DMS 273 (cell line): ENCODE data around the gene RAB34.

ENCODE experiments used
- DNase-seq: peaks from one replicate; lab custom pipeline; 2025; ENCODE audit not compliant: unreplicated experiment; lab: John Stamatoyannopoulos, UW

The RAB34 gene, protein sequence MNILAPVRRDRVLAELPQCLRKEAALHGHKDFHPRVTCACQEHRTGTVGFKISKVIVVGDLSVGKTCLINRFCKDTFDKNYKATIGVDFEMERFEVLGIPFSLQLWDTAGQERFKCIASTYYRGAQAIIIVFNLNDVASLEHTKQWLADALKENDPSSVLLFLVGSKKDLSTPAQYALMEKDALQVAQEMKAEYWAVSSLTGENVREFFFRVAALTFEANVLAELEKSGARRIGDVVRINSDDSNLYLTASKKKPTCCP

DNA sequence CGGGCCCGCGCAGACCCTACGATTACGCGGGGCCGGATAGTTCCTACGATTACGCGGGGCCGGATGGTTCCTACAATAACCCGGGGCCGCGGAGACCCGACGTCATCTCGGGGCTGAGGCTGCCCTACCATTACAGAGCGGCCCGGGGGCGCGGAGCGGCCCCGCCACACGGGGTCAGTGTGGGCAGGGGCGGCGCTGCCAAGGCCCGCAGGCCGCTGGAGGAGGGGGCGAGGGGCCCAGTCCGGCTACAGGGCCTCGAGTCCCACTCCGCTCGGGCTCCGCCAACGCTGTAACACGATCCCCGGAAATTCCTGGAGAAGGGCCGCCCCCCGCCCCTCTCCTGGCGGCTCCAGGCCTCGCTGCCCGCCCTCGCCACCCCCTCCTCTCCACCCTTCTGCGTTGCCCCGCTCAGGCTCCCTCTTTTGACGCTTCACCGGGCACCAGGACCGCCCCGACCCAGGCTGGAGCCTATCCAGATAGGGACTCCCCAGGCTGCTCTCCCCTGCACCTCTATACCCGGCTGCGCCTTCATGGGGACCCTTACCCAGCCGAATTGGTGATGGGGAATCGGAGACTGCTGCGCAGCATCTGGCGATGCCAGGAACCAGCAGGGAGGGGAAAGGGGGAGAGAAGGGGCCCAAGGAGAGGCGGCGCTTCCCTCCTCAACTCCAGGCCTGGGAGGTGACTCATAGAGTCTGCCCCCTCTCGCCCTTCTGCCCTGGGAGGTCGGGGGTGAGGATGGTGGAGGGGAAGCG, at the start of gene RAB34:
Gene RAB34, minus strand, starts transcription at position 291 of the 755 bp plus-strand sequence. CDS start 602 bp downstream, outside the sequence.
- DNase-seq = peak; percentile 80

DNA sequence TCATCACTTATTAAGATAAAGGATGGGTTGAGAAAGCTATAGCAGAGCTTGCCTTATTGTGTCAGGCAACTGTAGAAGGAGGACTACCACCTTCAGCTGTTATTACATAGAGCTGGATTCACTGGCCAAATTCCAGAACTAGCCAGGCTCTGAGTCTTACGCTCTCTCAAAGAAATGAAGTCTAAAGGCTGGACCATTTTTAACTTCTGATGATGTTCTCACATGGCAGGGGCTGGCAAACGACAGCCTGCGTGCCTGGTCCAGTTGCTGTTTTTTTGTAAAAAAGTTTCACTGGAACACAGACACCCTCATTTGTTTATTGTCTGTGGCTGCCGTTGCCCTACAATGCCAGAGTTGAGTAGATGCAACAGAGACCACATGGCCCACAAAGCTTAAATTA, 47.4 kb upstream of the RAB34 start:
- no peak for DNase-seq

GRCh38 chr17:28763804-28764266, 46.2 kb upstream of the RAB34 start:
- DNase-seq = peak; percentile 91

- DNase-seq = no peak
Observed at GRCh38 chr17:28763137-28763799, 45.6 kb upstream of the RAB34 start.

DNA sequence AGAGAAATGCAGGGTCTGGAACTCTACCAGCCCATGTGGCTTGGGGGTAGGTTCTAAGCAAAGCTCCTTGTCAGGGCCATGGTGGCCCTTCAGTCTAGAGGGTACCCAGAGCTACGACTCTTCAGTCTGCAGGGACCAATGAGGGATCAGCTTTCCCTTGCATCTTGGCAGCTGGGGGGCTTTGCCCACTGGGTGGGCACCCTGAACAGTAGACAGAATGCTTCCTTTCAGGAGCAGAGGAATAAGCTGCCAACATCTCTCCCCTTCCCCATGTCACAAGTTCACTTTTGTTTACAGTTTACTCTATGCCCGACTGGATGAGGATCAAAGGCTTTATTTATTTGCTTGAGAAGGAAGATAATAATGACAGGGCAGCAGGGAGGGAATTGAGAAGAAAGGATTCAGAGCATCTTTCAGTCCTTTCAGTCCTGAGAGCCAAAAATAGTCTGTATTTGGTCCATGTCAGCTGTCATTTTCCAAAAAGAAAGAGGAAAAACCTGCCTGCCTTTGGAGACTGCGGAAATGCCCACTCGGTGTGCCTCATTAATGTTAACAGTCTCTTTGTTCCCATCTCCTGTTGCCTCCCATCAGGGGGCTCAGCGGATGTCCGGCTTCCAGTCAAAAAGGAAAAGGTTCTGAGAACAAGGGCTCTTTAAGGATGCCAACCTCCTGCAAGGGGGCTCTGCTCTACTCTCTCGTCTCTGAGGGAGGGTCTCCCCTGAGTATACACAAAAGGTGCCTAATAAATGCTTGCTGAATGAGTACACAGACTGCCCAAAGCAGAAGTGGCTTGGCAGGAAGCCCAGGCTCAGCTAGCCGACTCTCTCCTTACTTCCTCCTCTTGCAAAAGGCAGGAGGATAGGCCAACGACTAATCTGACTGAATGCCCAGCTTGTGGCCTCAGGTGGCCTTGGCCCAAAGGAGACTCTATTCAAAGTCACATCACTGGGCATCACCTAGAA, 43.2 kb upstream of the RAB34 start:
- no peak for DNase-seq

GRCh38 chr17:28759256-28759865, 41.7 kb upstream of the RAB34 start:
- DNase-seq = no peak

DNA sequence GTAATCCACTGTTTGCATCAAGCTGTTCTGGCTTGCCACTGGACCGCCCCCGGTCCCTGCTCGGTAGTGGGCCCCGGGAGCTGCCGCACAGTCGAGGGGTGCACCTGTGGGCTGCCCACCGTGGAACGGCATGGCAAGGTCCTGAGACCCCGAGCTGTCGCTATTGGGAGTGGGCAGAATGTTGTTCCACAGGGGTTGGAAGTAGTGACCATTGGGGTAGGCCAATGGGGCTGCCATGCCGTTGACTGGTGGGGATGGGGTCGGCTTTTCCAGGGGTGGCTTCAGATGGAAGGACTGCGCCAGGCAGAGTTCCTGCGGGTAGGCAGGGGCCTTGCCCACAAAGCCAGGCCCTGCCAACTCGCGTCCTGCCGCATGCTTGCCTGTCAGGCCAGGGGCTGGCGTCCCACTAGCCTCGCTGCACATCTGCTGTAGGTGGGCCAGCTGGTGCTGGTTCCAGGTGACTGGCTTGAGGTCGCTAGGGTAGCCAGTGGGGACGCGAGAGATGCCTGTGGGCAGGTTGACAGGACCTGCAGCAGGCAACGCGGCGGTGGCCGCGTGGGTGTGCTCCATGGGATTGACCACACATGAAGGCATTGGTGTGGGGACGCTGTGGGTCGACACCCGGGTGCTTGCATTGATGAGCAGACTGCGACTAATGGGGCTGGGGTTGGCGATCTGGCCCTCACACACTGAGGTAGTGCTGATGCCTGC, 40.9 kb upstream of the RAB34 start:
- no peak for DNase-seq

- DNase-seq = no peak
Observed at GRCh38 chr17:28756049-28756804, 38.6 kb upstream of the RAB34 start.

- DNase-seq = no peak
Observed at GRCh38 chr17:28755486-28755885, 37.8 kb upstream of the RAB34 start.

- DNase-seq = no peak
Observed at GRCh38 chr17:28751600-28752366, 34.1 kb upstream of the RAB34 start.

DNA sequence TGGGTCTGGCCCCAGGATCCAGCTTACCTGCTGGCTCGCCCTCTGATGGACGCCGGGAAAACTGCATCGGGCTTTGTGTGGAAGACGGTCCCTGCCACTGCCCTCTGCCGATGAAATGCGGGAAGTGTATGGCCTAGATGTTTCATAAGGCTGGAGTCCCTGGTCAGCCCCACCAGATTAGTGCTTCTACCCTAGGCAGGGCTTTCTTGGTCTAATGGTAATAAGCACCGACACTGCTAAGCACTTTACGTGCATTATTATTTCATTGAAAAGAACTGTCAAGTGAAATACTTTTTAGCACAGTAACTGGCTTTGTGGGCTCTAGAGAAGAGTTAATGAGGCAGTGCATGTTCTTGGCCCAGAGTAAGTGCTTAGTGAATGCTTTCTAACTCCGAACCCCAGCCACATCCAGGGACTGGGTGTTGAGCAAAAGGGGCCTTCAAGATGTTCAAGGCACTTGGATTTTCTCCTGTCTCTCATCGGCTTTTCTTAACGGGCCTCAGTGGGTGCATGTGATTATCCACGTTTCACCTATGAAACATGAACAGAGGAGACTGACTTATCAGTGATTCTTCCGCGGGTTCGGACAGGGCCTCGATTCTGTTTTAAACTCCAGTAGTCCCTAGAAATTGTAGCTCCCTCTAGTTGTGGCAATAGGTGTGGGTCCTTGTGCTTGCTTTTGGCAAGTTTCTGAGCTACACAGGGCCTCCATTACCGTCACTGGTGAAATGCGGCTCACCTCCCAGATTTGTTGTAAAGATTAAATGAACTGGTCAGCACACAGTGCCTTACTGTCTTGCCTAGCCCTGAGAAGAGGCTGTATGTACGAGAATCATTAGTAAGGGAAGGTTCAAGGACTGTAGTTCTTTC, 32.7 kb upstream of the RAB34 start:
- peak; percentile 97 for DNase-seq

DNA sequence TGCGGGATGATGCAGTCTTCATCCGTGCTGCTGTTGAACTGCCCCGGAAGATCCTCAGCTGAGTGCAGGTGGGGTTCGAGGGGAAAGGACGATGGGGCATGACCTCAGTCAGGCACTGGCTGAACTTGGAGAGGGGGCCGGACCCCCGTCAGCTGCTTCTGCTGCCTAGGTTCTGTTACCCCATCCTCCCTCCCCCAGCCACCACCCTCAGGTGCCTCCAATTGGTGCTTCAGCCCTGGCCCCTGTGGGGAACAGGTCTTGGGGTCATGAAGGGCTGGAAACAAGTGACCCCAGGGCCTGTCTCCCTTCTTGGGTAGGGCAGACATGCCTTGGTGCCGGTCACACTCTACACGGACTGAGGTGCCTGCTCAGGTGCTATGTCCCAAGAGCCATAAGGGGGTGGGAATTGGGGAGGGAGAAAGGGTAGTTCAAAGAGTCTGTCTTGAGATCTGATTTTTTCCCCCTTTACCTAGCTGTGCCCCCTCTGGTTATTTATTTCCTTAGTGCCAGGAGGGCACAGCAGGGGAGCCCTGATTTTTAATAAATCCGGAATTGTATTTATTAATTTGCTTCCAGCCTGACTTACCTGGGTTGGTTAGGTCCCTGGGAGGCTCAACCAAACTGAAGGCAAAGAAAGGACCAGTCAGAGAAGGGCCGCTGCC, 32.0 kb upstream of the RAB34 start:
- no peak for DNase-seq

GRCh38 chr17:28748852-28749515, 31.3 kb upstream of the RAB34 start:
- DNase-seq = peak; percentile 39

GRCh38 chr17:28747801-28748750, 30.4 kb upstream of the RAB34 start:
- no peak for DNase-seq

DNA sequence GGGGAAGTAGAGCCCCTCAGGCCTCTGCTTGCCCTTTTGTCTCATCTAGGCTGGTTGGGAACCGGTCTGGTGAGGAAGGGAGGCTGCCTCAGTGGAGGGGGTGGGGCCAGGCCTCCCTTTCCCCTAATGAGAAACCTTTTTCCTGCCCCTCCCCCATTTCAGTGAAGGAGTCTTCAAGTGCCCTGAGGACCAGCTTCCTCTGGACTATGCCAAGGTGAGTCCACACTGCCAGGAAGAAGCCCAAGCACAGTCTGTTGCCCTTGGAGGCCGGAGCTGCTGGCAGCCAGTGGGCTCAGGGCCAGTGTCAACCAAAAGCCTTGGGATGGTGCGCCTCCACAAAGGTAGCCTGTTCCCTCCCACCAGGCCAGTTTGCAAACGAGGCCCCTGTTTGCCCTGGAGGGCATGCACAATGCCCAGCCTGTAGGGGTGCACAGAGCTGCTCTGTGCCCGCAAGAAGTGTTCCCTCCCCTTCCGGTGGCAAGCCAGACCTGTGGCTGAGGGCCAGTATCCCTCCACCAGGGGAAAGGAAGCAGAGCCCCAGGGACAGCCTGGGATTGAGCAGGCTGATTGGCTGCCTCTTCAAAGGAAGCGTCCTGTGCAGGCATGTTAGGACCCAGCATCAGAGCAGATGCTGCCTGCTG, 29.5 kb upstream of the RAB34 start:
- DNase-seq = peak; percentile 94
